PC-9 (cell line): Measurements from ENCODE around the gene AS3MT. TPM values are rescaled to one million over a fixed set of nuclear protein-coding genes. Genes with fewer than 3 reads are reported as not detected.

Experiments used
- BruUV-seq: library from RNA; stranded (reverse); fragments of 400-500 nt; replicated peaks from 2 replicates; lab custom pipeline; 2021; lab: Mats Ljungman, UMichigan
- CTCF ChIA-PET: fragments of 300-600 bp; sonication (Branson Sonifier 250); formaldehyde crosslinking; loops from one replicate; lab custom pipeline; 2022; ENCODE audit warnings: antibody characterized with exemption; lab: Charles Lee
- POLR2A ChIA-PET: fragments of 300-600 bp; sonication (Branson Sonifier 250); formaldehyde crosslinking; loops from one replicate; lab custom pipeline; 2022; ENCODE audit warnings: antibody characterized with exemption; ENCODE audit not compliant: unreplicated experiment; lab: Charles Lee
- DNase-seq, 2 experiments: peaks; one replicate each; pipeline versions ENCODE4 v3.0.0 to v3.0.0-alpha.2; 2015 to 2022; ENCODE audit warnings: mixed read lengths in 1 of 2
- H2AFZ ChIP-seq: fragments of 200-600 bp; sonication (generic); 2 replicates; pipeline ENCODE4 v1.8.1; 2017; ENCODE audit warnings: antibody characterized with exemption
- H3F3A ChIP-seq: fragments of 200-600 bp; sonication (generic); 2 replicates; pipeline ENCODE4 v1.8.1; 2017; ENCODE audit warnings: antibody characterized with exemption, mild to moderate bottlenecking, low read depth; ENCODE audit not compliant: insufficient read depth
- H3K27ac ChIP-seq: fragments of 200-600 bp; sonication (generic); 2 replicates; pipeline ENCODE4 v1.6.1; 2016; ENCODE audit warnings: mixed run types
- H3K27me3 ChIP-seq: fragments of 200-600 bp; sonication (generic); 2 replicates; pipeline ENCODE4 v1.6.1; 2016; ENCODE audit warnings: low read depth, mixed run types; ENCODE audit not compliant: insufficient read depth
- H3K36me3 ChIP-seq: fragments of 200-600 bp; sonication (generic); 2 replicates; pipeline ENCODE4 v1.6.1; 2016; ENCODE audit warnings: low read depth, mixed run types
- H3K4me1 ChIP-seq: fragments of 200-600 bp; sonication (generic); replicated peaks from 2 replicates; pipeline ENCODE4 v1.6.1; 2016; ENCODE audit warnings: mixed run types; ENCODE audit not compliant: insufficient read depth
- H3K4me2 ChIP-seq: fragments of 200-600 bp; sonication (generic); 2 replicates; pipeline ENCODE4 v1.6.1; 2017; ENCODE audit warnings: mixed run types
- H3K4me3 ChIP-seq: fragments of 200-600 bp; sonication (generic); 2 replicates; pipeline ENCODE4 v1.6.1; 2016; ENCODE audit warnings: mixed run types
- H3K79me2 ChIP-seq: fragments of 200-600 bp; sonication (generic); 2 replicates; pipeline ENCODE4 v1.6.1; 2017; ENCODE audit warnings: low read depth, mixed run types
- H3K9me2 ChIP-seq: fragments of 200-600 bp; sonication (generic); 2 replicates; pipeline ENCODE4 v1.8.1; 2017; ENCODE audit warnings: mild to moderate bottlenecking; ENCODE audit not compliant: insufficient read depth
- H3K9me3 ChIP-seq: fragments of 200-600 bp; sonication (generic); 2 replicates; pipeline ENCODE4 v1.8.1; 2016; ENCODE audit warnings: low read depth; ENCODE audit not compliant: insufficient read depth
- H4K20me1 ChIP-seq: fragments of 200-600 bp; sonication (generic); 2 replicates; pipeline ENCODE4 v1.8.1; 2017; ENCODE audit not compliant: insufficient read depth
- EZH2 ChIP-seq: fragments of 200-600 bp; sonication (generic); IDR thresholded peaks from 2 replicates; pipeline ENCODE4 v1.8.0; 2017; ENCODE audit warnings: antibody characterized with exemption, low read depth
- intact Hi-C: fragments of 100-400 bp; cut with micrococcal nuclease; formaldehyde crosslinking; loops from one replicate; pipeline ENCODE4 v1.10.0; 2022; ENCODE audit not compliant: unreplicated experiment
- total RNA-seq: library from RNA; stranded (reverse); gene quantifications from 2 replicates; pipeline ENCODE4 v1.2.3, GENCODE V29; 2021
- TF ChIP-seq, protein P1 (sequence below): fragments of 200-600 bp; sonication (generic); conservative IDR thresholded peaks from 2 replicates; pipeline ENCODE4 v1.6.1; 2017; ENCODE audit warnings: mixed run types, antibody characterized with exemption, mild to moderate bottlenecking, moderate library complexity

Gene AS3MT
- total RNA-seq, 1 experiment from 2014 or later = 0.22 TPM

DNA sequence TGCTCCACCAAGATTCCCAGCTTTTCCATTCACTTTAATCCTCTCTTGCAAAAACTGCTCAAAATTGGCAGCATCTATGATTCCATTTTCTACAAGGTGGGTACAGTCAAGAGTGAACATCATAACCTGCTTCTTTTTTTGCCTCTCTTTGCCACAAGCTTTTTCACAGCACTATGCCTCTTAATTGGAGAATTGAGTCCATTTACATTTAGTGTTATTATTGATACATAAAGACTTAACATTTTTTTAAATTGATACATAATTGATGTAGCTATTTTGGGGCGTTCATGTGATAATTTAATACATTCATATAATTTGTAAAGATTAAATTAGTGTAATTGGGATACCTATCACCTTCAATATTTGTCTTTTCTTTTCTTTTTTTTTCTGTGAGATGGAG is 18.8 kb downstream of the AS3MT start:
- no peak for TF ChIP-seq EZH2
- TF ChIP-seq, protein P1, sequence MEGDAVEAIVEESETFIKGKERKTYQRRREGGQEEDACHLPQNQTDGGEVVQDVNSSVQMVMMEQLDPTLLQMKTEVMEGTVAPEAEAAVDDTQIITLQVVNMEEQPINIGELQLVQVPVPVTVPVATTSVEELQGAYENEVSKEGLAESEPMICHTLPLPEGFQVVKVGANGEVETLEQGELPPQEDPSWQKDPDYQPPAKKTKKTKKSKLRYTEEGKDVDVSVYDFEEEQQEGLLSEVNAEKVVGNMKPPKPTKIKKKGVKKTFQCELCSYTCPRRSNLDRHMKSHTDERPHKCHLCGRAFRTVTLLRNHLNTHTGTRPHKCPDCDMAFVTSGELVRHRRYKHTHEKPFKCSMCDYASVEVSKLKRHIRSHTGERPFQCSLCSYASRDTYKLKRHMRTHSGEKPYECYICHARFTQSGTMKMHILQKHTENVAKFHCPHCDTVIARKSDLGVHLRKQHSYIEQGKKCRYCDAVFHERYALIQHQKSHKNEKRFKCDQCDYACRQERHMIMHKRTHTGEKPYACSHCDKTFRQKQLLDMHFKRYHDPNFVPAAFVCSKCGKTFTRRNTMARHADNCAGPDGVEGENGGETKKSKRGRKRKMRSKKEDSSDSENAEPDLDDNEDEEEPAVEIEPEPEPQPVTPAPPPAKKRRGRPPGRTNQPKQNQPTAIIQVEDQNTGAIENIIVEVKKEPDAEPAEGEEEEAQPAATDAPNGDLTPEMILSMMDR = no peak
- CTCF ChIA-PET = interaction anchor here (0.5 kb wide), 1 partner anchor 9 kb away, joined by 9 read pairs; no protein-coding TSS in a partner anchor
- POLR2A ChIA-PET = no interaction called here

DNA sequence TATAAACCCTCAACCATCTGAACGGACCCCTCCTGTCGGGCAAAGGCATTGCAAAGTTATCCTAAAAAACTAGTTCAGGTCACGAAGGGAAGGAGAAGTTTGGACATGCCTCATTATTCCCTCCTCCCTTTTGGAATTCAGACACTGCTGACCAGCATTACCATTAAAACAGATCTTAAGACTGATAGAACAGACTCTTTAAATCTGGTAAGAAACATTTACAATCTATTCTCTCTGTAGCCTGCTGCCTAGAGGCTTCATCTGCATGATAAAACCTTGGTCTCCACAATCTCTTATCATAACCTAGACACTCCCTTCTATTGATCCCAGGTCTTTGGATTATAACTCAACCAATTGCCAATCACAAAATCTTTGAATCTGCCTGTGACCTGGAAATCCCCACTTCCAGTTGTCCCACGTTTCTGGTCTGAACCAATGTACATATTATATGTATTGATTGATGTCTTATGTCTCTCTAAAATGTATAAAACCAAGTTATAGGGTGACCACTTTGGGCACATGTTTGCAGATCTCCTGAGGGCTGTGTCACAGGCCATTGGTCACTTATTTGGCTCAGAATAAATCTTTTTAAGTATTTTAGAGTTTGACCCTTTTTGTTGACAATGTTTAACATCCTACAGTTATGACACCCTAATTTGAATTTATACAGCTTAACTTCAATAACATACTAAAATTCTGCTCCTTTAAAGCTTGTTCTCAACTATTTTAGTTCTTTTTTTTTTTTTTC is 25.4 kb downstream of the AS3MT start:
- Histone ChIP-seq H4K20me1 (no peaks in the 10 kb centered on the region), H3K4me1 (no peaks in the 10 kb centered on the region), H3K79me2 (no peaks in the 10 kb centered on the region), H3K4me2 (no peak overlapping the region), H3K27ac (no peak overlapping the region), H2AFZ (no peak overlapping the region), H3K36me3 (no peaks in the 10 kb centered on the region), H3F3A (0 out of 2 replicates have a peak, but pooled peaks cover 3% of the 10 kb centered on the region), H3K9me2 (no peaks in the 10 kb centered on the region), H3K9me3 (no peaks in the 10 kb centered on the region), H3K27me3 (no peaks in the 10 kb centered on the region), H3K4me3 (no peak overlapping the region)
- ChIA-PET CTCF (no interaction called here), POLR2A (interaction anchor here (0.8 kb wide), 1 partner anchor 190 kb away, joined by 6 read pairs; no protein-coding TSS in a partner anchor)
- intact Hi-C loops = no loop called here
- no TSS peak for BruUV-seq
- TF ChIP-seq EZH2 = no peak
- TF ChIP-seq, protein P1 = no peak
- no peak for DNase-seq

More for the DNA sequence above, 18.8 kb downstream of the AS3MT start:
- Histone ChIP-seq H2AFZ (no peak overlapping the region), H3K36me3 (no peaks in the 10 kb centered on the region), H3F3A (0 out of 2 replicates have a peak, but pooled peaks cover 3% of the 10 kb centered on the region), H3K27me3 (no peaks in the 10 kb centered on the region), H3K27ac (no peak overlapping the region), H3K4me1 (no peaks in the 10 kb centered on the region), H3K4me2 (no peak overlapping the region), H3K9me2 (no peaks in the 10 kb centered on the region), H3K9me3 (no peaks in the 10 kb centered on the region), H4K20me1 (no peaks in the 10 kb centered on the region), H3K79me2 (no peaks in the 10 kb centered on the region), H3K4me3 (no peak overlapping the region)
- intact Hi-C loops = no loop called here
- DNase-seq = no peak
- no TSS peak for BruUV-seq

- intact Hi-C loops = loop anchor here (2.0 kb wide), 1 partner anchor 65 kb away; no protein-coding TSS in a partner anchor
- DNase-seq = no peak
- no peak overlapping the region for H3K4me3 ChIP-seq
- H3K79me2 ChIP-seq = no peaks in the 10 kb centered on the region
- H3F3A ChIP-seq = no peaks in the 10 kb centered on the region
- no peaks in the 10 kb centered on the region for H4K20me1 ChIP-seq
- no peaks in the 10 kb centered on the region for H3K9me2 ChIP-seq
- TF ChIP-seq, protein P1 = no peak
- TF ChIP-seq EZH2 = no peak
- no peak overlapping the region for H3K4me2 ChIP-seq
- H3K4me1 ChIP-seq = no peaks in the 10 kb centered on the region
- no peaks in the 10 kb centered on the region for H3K9me3 ChIP-seq
- ChIA-PET CTCF (no interaction called here), POLR2A (no interaction called here)
- no peak overlapping the region for H2AFZ ChIP-seq
- no peaks in the 10 kb centered on the region for H3K36me3 ChIP-seq
- BruUV-seq = no TSS peak
- no peak overlapping the region for H3K27ac ChIP-seq
- no peaks in the 10 kb centered on the region for H3K27me3 ChIP-seq
Measured at GRCh38 chr10:102900006-102900405, 30.7 kb downstream of the AS3MT start.
